NOMO-1 (cell line): ENCODE results near the gene SERTAD2.

Experiments used
- DNase-seq, 2 experiments: peaks; one replicate each; lab custom pipeline; 2025; ENCODE audit not compliant: unreplicated experiment in 2 of 2; lab: John Stamatoyannopoulos, UW

The SERTAD2 gene

DNA sequence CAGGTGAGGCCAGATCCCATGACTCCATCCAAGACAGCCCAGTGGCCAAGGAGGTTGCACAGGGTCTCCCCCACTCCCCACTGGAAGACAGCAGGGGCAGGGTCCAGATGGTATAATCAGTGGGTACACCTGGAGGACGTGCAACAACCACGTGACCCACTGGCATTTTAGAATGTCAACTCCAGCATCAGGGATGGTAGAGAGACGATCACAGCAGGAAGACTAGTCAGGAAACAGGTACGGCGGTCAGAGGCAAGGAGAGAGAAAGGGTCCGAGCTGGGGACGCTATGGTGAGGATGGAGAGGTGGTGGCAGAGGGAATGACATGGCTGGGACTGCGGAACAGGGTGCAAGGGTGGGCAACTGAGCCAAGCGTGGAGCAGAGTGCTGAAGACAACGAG is 23.0 kb downstream of the SERTAD2 start:
- no peak for DNase-seq

GRCh38 chr2:64629875-64630274 is 23.8 kb downstream of the SERTAD2 start:
- no peak for DNase-seq

DNA sequence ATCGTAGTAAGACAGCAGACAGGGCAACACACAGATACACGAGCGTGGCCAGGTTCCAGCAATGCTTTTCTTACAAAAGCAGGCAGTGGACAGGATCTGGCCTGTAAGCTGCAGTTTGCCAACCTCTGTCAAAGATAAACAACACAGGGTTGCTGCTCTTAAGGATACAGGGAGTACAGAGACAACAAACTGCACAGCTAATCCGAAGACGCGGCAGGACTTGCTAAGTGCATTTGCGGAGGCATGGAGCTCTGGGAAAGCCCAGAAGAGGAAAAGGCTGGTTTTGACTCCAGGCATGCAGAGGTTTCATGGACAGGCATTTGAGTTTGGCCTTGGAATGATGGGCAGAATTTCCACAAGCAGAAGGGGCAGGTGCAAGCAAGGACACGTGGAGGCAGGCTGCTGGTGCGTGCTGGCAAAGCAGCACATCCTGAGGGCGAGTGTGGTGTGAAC is 24.4 kb downstream of the SERTAD2 start:
- no peak for DNase-seq

DNA sequence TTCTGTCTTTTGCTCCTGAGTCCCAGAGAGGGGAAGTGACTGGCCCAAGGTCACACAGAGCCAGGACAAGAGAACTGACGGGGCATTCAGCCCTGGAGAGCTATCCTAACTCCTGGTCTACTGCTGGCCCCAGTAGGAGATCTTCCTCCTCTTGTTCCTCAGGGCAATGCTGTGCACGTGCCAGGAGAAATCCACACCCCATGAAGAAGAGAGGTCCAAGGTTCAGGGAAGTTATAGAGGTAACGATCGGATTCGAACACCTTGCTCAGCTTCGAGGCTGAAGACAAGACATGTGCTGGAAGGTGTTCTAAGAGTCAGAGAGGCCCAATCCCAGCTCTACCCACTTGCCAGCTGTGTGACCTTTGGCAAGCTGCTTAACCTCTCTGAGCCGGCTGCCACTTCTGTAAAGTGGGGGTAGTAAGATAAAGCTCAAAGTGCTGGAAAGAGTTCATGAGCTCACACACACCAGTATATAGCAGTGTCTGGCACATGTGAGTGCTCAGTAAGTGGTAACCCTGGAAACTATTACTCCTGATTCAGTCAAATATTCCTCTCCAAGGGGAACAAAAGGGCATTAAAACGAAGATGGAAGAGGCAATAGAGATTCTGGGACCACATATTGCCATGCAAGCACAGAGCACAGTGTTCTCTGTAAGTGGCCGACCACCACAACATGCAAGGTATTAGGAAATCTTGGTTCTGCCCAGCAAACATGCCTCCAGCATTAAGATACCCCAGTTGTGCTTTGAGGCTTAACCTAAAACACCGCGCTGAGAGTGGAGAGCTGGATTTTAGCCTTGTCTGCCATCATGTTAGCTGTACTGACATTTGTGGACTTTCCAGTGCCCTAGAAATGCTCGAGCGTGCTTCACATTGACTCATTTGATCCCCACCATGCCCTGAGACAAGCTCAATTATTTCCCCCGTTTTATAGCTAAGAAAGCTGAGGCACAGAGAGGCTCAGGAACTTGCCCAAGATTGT is 25.6 kb downstream of the SERTAD2 start:
- no peak for DNase-seq

GRCh38 chr2:64626963-64627760 is 26.6 kb downstream of the SERTAD2 start:
- DNase-seq: no peak

DNA sequence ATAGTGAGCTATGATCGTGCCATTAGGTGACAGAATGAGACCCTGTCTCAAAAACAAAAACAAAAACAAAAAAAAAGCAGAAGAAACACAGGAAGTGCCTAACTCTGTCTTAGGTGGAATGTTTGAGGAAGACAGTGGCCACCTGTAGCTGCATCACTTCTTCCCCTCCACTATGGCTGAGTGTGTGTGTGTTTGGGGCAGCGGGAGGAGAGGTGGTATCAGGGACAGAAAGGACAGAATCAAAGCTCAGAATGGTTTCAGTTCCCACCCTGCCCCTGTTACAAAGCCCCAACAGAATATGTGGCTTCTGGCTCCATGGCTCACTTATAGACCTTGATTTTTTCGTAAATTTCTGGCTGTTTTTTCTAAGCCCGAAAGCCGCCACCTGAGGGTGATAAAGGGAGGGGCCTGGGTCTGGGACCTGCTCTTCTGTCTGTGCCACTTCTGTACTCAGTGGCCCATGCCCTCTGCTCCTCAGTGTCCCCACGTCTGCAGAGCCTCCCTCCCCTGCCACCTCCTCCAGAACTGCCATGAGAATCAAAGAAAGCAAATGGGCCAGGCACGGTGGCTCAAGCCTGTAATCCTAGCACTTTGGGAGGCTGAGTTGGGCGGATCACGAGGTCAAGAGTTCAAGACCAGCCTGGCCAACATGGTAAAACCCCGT is 27.4 kb downstream of the SERTAD2 start:
- DNase-seq: no peak

GRCh38 chr2:64625299-64626145 is 28.2 kb downstream of the SERTAD2 start:
- DNase-seq: peak; percentile 42 to 45

- no peak for DNase-seq
Measured at GRCh38 chr2:64624862-64625261, 28.9 kb downstream of the SERTAD2 start.

DNA sequence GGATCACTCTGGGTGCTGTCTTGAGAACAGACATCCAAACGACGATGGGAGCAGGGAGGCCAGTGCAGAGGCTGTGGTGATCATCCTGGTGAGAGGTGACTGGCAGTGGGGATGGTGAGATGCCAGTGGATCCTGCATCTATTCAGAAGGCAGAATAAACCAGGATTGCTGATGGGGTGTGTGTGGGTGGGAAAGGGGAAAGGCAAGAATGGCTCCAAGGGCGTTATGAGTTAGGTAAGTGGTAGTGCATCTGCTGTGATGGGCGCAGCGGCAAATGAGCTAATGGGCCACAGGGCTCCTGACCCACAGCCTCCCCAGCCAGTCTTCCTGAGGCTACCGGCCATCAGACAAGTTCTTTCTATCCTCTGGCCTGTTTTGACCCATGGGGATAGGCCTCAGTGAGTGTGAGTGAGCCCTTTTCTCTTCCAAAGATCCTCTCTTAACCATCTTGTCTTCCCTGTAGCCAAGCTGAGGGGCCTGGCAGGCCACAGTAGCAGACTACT is 29.6 kb downstream of the SERTAD2 start:
- DNase-seq: no peak

DNA sequence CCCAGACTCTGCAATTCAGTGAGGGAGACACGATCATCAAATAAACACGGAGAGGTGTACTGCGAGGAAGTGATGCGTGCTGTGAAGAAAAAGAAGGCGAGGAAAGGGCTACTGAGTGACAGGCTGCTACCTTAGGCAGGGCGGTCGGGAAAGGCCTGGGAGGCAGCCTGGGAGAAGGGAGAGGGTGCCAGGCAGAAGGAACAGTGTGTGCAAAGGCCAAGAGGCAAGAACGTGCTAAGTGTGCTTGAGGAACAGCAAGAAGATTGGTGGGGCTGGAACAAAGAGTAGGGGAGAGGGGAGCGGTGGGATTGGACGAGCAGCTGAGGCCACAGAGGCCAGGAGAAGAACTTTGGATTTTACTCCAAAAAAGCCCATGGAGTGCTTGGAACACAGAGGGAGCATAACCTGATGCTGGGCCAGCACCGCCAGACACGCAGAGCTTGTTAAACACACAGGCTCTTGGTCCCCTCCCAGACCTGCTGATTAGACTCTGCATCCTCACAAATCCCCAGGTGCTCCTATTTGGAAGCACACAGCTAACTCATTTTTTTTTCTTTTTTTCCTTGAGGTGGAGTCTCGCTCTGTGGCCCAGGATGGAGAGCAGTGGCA is 30.4 kb downstream of the SERTAD2 start:
- DNase-seq: no peak

GRCh38 chr2:64622443-64623241 is 31.1 kb downstream of the SERTAD2 start:
- no peak for DNase-seq

DNA sequence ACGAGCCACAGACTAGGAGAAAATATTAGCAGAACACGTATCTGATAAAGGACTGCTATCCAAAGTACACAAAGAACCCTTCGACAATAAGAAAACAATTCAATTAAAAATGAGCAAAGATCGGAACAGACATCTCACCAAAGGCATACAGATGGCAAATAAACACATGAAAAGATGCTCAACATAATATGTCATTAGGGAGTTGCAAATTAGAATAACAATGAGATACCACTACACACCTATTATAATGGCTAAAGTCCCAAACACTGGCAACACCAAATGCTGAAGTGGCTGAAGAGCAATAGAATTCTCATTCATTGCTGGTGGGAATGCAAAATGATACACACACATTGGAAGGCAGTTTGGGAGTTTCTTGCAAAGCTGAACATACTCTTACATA is 33.1 kb downstream of the SERTAD2 start:
- DNase-seq: no peak

DNA sequence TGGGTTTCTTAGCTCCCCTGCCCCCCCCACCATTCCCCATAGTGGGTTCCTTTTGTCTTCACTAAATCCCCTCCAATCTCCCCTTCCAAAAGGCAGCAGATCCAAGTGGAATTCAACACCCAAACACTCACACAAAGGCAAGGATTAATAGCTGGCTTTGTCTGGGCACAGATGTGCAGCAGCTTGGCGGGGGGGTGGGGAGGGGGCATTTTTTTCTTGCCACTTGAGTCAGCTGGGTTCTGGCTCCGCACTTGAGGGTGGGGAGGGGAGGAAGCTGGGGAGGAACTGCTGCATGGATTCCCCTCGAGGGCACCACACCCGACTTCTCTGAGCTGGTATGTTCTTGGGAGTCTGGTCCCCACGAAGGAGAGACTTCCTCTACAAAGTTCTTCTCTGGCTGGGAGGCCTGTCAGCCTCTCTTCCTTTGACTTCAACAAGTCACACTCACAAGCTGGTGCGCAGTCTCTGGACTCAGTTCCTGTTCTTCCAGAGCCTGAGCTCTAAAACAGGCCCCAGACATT is 36.0 kb downstream of the SERTAD2 start:
- DNase-seq: no peak

DNA sequence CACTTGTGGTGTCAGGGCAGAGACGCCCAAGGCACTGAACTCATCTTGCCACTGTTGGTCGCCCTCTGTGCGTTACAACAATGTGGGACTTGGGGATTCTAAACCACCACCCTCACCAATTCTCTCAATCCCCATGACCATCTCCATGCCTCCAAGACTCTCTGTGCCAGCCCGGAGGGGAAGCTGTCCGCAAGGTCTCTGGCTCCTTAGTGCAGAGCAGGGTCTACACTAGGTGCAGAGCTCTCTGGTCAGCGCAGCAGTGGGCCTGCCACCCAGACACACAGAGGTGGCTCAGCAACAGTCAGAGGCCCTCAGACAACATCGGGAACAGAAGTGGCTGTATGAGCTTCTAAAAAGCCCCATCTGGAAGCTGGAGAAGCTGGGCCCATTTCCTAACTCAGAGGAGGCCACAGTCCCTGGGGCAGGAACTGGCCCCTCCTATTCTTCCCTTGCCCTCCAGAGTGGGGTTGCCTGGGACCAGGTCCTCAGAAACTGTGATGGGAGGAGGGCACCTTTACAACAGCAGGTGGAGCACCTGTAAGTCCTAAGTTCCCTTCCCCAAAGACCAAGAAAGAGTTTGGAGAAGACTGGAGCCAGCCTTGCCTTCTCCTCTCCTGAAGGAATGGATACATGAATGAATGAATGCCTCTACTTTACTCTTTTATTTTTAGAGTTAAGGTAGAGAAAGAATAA is 37.7 kb downstream of the SERTAD2 start:
- no peak for DNase-seq

DNA sequence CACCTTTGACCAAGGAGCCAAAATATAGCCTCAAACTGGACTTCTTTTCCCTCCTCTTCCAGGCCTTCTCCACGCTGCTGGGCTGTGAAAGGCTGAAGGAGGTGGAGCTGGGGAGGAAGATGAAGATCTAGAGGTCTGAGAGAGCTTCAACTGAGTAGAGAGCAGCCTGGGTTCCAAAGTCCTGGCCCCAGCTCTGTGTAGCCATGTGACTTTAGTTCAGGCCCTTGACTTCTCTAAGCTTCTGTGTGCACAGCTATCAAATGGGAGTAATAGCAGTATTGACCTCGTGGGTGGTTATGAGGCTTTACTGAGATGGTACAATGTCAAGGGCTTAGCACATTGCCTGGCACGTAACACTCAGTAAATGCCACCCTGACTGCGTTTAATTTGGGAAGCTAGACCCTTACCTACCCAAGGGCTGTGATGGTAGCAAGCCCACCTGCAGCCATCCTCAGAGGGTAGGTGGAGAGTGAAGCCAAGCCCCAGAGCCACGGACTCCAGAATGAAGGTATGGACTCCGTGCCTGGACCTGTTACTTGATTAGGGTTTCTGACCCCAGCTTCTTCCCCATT is 38.4 kb downstream of the SERTAD2 start:
- DNase-seq: no peak

- DNase-seq: no peak
Measured at GRCh38 chr2:64613276-64613675, 40.4 kb downstream of the SERTAD2 start.

GRCh38 chr2:64612575-64613195 is 41.0 kb downstream of the SERTAD2 start:
- no peak for DNase-seq
